22Rv1 (cell line): Measurements from ENCODE around the gene GABRR2.

ENCODE experiments used
- ZFX ChIP-seq: fragments of 450-650 bp; IDR thresholded peaks from 2 replicates; pipeline ENCODE4 v1.6.1; 2017; ENCODE audit warnings: antibody characterized with exemption, borderline replicate concordance
- TF ChIP-seq, protein P1 (sequence below): fragments of 450-650 bp; IDR thresholded peaks from 2 replicates; pipeline ENCODE4 v1.5.1; 2017; ENCODE audit warnings: mild to moderate bottlenecking

DNA sequence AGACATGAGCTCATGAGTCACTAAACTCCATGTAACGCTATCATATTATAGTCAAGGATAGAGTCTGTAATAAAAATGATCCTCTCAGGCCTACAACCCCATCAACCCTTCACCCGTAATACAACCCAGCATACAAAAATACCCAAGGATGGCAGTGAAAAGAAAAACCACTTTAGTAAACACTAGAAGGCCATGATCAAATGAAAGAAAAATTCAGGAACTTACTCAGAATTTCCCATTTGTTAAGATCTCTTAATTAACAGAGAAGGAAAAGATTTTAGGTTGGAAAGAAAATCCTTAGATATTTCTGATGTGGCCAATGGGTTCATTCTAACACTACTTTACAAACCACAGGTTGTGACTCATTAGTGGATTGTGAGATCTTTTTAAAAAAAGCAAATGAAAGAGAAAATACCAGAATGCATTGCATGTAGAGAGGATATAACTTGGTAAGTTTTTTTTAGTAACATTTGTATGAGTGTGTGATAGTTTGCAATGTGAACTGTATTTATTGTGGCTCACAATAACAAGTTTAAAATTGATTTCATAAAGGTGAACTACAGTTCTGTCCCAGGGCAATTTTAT, 45.4 kb upstream of the GABRR2 start:
- TF ChIP-seq, protein P1, sequence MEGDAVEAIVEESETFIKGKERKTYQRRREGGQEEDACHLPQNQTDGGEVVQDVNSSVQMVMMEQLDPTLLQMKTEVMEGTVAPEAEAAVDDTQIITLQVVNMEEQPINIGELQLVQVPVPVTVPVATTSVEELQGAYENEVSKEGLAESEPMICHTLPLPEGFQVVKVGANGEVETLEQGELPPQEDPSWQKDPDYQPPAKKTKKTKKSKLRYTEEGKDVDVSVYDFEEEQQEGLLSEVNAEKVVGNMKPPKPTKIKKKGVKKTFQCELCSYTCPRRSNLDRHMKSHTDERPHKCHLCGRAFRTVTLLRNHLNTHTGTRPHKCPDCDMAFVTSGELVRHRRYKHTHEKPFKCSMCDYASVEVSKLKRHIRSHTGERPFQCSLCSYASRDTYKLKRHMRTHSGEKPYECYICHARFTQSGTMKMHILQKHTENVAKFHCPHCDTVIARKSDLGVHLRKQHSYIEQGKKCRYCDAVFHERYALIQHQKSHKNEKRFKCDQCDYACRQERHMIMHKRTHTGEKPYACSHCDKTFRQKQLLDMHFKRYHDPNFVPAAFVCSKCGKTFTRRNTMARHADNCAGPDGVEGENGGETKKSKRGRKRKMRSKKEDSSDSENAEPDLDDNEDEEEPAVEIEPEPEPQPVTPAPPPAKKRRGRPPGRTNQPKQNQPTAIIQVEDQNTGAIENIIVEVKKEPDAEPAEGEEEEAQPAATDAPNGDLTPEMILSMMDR: no peak
- TF ChIP-seq ZFX: no peak
